HL-60/S4 treated with phorbol 12-myristate 13-acetate at 8.2 ng/mL for 4 days and 3 days (cell line): ENCODE results near the gene CNTNAP2.
"Not testable (repeated sequence)": the region's sequence is repeated elsewhere in the genome, so short reads cannot be mapped to it uniquely, and the experiment has no call there.

Experiments used
- in situ Hi-C: fragments of 300-500 bp; cut with MboI; formaldehyde crosslinking; loops from 2 replicates; pipeline ENCODE4 v1.15.0; 2022; ENCODE audit warnings: low sequenced_read_pairs

CNTNAP2 gene

DNA sequence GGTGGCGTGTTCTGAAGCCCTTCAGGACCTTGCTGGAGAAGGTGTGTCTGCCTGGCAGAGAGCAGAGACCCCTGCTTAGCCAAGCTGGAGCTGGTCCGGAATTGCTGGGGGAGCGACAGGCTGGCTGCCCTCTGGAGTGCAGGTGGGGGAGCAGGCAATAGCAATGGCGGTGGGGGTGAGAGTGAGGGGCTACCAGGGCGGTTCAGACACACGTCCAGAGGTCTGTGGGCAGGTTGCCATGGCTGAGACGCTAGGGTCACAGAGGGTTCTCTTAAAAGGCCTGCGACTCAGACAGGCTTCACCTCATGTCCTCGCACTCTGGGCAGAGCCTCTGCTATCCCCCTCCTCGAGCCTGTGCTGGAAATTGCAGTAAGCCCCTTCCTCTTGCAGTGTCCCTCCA is 2144.9 kb downstream of the CNTNAP2 start:
- in situ Hi-C loops: no loop called here

DNA sequence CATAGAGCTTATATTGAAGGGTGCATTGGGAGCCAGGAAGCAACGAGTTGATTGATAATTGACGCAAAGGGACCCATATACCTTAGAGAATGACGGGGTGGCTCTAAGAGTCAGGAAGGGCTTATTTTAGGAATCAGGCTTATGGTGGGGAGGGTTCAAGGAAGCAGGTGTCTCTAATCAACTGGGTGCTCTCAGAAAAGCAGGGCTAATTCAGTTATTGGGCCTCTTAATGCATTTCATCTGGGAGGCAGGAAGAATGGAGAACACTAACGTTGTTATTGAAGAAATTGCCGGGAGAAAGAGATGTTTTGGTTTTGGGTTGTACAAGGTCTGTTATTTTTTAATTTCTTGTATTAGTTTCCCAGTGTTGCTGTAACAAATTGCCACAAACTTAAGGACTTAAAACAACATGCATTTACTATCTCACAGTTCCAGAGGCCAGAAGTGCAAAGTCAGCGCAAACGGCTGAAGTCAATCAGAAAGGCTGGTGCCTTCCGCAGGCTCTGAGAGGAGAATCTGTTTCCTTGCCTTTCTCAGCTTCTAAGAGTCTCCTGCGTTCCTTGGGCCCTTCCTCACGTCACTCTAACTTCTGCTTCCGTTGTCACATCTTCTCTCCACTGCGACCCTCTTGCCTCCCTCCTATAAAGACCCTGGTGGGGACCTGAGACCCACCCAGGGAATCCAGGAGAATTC is 2145.5 kb downstream of the CNTNAP2 start:
- in situ Hi-C loops: no loop called here

DNA sequence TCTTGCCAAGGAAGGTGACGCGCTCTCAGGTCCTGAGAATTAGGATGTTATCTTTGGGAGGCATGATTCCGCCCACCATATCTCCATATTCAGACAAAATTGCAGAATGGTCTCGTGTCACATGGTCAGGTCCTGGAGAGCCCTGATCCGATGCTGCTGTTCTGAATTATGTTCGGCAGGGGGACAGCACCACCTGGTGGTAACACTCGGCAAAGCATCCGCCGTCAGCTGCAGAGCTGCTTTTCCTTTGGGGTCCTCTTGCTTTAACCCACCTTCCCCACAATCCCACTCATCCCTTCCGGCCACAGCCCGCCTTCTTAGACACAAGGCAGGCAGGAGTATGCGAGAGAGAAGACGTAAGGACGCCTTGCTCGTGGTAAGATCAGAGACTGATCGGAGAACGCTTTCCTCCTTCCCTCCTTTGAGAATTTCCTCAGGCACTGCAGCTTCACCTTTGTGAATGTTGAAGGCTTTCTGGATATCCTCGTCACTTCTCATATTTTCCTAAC is 2146.2 kb downstream of the CNTNAP2 start:
- in situ Hi-C loops: no loop called here

DNA sequence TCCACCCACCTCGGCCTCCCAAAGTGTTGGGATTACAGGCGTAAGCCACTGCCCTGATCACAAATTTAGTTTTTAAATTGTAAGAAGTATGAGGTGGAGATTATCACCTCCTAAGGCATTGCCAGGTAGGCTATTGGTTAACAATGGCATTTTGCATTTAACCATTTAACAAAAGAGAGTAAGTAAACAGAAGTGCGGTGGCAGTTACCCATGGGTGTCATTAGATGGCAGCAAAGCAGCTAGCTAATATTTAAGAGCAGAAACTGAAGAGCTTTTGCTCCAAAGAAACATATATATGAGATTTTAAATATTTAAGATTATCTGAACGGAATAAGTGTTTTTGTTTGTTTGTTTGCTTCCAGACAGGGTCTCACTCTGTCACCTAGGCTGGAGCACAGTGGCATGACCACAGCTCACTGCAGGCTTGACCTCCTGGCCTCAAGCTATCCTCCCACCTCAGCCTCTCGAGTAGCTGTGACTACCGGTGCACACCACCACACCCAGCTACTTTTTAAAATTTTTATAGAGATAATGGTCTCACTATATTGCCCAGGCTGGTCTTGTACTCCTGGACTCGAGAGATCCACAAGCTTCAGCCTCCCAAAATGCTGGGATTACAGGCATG is 2148.4 kb downstream of the CNTNAP2 start:
- in situ Hi-C loops: no loop called here

DNA sequence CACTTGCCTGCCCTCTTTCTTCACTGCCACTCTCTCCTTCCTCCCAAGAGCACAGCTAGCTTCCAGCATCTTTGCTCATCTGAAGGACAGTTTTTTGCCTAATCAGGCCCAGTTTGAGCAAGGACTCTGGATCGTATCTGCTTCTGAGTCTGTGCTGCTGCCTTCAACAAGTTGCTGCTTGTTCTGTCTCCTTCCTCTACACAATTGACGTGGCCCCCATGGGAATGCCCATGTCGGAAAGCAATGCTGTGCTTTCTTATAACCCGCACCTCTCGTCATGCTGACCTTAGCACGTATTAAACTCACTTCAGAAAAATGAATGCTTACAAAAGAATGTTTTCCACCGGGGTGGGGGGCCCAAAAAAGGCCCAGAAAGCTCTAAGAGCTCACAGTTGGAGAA is 2149.3 kb downstream of the CNTNAP2 start:
- in situ Hi-C loops: no loop called here

DNA sequence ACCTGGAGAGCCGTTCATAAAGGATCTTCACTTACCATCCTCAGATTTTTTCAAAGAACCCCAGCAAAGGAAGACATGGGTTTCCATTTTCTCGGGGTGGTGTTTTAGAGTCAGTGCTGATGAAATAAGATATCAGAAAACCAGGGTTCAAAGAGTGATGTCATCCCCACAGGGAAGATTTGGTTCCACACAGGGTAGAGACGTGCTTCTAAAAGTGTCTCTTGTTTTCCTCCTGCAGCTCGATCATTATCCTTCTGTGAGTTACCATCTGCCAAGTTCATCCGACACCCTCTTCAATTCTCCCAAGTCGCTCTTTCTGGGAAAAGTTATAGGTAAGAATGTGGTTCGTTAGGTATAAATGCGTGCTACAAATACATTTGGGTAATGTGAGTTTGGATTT is 2150.2 kb downstream of the CNTNAP2 start:
- in situ Hi-C loops: no loop called here

DNA sequence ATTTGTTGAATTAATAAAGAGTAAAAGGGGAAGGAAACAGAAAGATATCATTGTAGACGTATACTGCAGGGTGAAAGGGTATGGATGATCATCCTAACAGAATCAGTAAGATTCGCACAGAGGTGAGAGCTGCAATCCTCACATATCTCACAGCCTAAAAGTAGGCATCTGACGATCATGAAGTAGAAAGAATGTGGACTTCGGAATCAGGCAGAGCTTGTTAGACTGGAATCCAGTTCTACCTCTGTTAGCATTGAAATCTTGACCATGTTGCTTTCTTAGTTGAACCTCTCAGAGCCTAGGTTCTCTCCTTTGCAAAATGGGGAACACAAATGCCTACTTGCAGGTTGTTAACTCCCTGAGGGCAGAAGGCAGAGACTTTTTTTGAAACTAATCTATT is 2154.0 kb downstream of the CNTNAP2 start:
- in situ Hi-C loops: no loop called here

DNA sequence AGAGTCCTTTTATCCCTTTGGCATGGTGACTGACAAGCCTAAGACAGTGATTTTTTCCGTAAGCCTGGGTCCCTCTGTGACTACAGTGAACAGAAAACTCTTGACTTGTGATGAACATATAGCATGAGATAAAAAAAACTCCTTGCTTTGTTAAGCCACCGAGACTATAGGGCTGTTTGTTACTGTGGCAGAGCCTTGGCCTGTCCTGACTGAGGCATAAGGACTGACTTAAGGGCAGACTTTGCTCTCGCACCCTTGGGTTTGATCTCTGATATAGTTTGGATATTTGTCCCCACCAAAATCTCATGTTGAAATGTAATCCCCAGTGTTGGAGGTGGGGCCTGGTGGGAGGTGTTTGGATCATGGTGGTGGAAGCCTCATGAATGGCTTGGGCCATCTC is 2157.5 kb downstream of the CNTNAP2 start:
- in situ Hi-C loops: no loop called here

DNA sequence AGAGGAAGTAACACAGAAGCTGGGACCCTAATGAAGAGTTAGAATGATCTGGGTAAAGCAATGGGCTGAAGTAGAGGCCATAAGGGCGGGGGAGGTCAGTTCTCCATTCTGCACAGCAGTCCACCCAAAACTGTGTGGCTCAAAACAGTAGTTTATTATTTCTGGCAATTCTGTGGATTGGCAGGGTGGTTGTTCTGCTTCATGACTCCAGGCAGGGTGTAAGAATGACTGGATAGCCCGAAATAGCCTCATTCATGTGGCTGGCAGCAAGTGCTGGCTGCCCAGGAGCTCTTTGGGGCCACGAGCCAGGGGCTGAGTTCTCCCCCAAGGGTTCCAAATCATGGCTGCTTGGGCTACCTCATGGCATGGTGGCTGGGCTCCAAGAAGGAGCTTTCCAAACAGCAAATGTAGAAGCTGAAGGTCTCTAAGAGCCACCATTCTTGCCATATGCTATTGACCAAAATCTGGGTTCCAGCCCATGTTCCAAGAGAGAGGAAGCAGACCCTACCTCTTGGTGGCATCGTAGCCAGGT is 2158.8 kb downstream of the CNTNAP2 start:
- in situ Hi-C loops: no loop called here

DNA sequence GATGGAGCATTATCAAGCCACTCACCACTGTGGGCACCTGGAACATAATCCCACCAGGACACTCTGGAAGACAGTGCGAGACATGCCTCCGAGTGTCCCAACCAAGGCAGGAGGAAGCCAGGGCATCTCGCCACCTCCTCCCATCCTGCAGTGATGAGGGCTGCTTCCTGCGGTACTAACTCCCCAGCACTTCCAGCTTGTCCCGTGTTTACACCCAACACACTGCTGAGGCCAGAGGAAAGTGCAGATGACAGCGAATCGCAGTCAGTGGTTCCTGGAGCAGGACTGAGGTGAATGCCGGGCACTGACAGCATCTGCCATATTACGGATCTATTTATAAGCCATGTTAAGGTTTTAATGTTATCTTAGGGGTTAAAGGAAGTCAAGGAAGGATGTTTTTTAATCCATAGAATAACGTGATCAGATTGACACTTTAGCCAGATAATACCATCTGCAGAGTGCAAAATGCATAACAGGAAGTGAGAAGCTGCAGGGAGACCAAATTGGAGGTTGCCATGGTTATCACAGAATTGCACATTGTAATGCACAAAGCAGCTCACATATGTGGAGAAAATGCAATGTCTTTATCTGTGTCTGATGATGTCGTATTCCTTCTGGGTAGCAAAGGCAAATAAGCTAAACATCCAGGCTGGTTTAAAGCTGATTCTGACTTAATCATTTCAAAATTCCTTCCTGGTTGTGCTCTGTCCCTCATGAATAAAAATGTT is 2159.9 kb downstream of the CNTNAP2 start:
- in situ Hi-C loops: no loop called here

DNA sequence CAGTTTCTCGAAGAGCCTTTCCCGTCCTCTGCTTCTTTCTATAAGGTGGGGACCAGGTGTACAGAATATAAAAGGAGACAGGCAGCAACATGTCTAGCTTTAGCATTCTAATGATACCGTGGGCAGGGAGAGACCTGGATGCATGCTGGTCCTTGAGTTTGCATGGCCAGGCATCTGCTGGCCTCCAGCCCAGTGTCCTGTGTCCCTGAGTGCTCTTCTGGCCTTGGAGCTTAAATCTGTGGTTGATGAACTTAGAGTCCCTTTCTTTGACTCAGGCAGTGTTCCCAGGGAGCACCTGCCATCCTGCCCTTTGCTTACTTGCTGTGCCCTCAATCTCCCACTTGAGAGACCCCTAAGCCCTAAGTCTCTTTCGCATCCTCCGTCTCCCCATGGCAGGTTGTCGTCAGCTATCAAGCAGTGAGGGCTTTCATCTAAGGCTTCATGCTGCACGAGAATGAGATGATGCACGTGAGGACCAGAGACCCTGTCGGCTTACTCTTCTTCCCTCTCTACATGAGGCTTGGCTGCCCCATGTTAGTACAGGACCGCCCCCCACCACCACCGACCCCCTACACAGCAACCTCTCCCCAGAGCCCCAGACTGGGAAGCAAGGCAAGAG is 2160.6 kb downstream of the CNTNAP2 start:
- in situ Hi-C loops: no loop called here

DNA sequence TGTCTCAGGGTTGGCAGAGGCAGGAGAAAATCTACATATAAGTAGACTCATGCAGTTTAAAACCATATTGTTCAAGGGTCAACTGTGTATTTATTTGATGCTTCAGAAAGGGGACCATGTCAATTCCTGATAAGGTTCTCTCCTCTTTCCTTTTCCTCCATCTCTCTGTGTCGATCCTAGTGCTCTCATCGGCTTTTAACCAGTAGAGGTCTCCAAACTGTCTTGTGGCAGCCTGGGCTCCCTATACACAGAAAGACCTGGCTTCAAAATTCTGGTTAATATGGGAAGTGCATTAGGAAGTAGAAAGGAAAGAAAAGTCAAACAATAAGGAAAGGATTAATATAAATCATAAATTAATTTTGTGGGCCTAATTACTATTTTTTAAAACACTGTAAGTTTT is 2169.5 kb downstream of the CNTNAP2 start:
- in situ Hi-C loops: no loop called here

DNA sequence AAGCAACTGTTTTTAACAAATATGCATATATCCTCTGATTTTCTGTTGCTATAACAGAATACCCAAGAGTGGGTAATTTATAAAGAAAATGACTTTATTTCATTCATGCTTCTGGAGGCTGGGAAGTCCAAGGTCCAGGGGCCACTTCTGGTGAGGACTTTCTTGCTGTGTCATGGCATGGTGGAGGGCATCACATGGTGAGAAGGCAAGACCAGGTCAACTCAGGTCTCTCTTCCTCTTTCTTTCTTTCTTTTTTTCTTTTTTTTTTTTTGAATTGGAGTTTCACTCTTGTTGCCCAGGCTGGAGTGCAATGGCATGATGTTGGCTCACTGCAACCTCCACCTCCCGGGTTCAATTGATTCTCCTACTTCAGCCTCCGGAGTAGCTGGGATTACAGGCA is 2170.9 kb downstream of the CNTNAP2 start:
- in situ Hi-C loops: no loop called here

DNA sequence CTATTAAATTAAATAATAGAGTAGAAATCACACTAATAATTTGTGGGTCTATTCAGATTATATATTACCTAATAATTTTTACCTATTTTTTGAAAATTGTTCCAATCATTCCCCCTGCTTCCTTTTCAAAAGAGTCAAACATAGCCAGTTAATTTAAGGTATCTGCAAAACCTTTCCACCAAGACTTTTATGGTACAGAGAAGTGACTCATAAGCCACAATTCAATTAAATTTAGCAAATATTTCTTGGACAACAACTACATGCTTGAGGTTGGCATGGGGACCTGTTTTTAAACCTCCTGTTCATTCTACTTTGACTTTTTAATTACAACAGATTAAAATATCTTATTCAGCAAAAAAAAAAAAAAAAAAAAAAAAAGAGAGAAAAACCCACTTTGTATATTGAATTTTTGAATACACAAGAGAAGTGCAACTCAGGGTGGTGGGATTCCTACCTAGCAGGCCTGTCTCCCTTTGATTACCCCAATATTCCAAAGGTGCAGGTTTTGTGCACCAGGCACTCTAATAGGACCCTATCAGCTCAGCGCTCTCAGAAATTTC is 2172.1 kb downstream of the CNTNAP2 start:
- in situ Hi-C loops: no loop called here

DNA sequence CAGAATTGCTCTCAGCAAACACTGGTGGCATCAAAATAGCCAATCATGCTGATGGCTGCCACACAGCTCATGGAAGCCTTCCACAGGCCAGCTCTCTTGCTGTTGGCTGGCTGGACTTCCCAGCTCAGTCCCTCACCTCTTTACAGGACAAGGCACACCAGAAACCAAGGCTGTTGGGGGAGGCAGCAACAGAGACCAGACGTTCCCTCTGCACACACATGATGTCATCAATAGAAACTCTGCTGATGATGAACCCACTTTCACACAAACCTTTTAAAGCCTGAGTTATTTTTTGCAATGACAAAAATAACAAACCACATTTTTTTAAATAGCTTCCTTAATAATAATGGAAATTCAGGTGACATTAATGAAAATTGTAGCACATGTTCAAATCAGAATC is 2173.0 kb downstream of the CNTNAP2 start:
- in situ Hi-C loops: no loop called here

DNA sequence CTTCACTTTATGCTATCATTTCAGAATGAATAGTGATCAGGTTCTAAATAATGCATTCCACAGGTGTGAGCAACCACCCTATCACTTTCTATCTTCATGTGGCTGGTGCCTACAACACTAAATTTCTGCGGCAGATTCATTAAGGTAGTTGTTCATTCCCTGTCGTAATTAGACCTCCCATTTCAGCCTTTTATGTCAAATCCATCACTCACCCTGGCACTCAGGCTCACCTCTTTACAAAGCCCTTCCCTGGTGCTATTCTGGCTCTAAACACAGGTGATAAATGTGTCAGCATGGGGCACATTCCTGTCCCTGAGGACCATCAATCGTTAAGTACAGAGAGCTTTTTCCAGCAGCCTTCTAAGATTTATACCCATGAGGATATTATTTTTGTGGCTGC is 2173.9 kb downstream of the CNTNAP2 start:
- in situ Hi-C loops: no loop called here

DNA sequence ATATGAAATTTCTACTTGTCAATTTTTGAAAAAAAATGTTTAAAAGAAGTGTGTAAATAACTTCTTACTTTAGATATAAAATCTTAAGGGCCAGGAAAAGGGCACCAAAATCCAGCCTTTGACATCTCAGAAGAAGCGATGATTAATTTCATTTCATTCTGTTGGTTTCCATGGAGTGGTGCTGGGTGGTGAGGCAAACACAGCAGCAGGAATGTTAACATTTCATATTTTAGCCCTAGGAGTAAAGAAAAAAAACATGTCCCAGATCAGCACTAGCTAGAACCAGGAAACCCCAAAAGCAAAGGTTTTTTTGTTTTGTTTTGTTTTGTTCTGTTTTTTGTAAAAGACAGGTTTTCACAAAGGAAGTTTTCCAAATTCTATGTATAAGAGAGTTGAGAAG is 2175.2 kb downstream of the CNTNAP2 start:
- in situ Hi-C loops: no loop called here

DNA sequence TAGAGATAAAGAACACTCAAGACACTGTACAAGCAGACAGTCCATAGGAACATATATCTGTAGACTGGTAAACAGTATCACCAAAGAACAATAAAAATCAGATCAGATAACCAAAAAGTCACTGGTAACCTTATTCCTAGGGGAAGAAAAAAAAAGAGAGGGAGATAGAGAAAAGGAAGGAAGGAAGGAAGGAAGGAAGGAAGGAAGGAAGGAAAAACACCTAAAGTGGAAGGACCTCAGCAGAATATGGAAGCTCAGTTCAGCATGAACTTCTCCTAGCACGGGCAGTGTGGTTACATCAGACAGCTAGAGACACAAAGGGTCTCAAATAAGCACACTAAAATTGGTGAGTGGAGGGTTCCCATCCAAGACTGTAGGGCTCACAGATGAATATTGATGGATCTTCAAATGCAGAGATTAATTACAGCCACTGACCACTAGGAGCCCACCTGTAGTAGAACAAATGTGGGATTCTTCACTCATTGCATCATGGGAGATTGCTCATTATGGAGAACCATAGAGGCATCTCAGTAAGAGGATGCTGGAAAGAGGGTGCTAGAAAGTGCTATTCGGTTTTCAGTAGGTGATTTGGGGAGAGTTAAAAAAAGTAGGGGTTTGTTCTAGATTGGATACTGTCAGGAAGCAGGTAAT is 2180.5 kb downstream of the CNTNAP2 start:
- in situ Hi-C loops: no loop called here

DNA sequence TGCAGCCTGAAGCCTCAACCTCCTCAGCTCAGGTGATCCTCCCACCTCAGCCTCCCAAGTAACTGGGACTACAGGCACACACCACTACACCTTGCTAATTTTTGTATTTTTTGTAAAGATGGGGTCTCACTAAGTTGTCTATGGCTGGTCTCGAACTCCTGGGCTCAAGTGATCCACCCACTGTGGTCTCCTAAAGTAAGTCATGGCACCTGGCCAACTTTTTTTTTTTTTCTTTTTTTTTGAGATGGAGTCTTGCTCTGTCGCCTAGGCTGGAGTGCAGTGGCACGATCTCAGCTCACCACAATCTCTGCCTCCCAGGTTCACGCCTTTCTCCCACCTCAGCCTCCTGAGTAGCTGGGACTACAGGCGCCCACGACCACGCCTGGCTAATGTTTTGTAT is 2182.2 kb downstream of the CNTNAP2 start:
- in situ Hi-C loops: not testable (repeated sequence)
